ENCODE results near the gene B3GAT1.

DNA sequence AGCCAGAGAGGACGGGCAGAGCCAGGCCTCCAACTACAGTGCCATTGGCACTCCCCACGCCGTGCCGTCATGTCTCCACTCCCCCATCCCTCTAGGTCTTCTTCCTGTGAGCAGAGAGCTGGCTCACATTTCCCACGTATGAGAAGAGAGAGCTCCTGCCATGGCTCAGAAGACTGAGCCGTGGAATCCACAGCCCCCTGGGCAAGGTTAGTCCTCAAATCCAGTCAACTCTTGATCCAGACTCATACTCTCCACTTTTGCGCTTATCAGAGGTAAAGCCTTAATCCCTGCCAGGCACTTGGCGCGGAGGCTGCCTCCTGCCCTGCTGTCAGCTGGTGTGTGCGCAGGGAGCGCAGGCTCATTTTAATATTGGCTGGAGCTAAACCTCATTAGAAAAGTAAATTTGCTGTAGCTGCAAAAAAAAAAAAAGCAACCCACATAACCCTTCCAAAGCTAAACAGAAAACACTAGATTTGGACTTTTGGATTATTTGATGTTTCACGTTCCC, 4.7 kb downstream of the B3GAT1 start:
- TF ChIP-seq, protein P1, sequence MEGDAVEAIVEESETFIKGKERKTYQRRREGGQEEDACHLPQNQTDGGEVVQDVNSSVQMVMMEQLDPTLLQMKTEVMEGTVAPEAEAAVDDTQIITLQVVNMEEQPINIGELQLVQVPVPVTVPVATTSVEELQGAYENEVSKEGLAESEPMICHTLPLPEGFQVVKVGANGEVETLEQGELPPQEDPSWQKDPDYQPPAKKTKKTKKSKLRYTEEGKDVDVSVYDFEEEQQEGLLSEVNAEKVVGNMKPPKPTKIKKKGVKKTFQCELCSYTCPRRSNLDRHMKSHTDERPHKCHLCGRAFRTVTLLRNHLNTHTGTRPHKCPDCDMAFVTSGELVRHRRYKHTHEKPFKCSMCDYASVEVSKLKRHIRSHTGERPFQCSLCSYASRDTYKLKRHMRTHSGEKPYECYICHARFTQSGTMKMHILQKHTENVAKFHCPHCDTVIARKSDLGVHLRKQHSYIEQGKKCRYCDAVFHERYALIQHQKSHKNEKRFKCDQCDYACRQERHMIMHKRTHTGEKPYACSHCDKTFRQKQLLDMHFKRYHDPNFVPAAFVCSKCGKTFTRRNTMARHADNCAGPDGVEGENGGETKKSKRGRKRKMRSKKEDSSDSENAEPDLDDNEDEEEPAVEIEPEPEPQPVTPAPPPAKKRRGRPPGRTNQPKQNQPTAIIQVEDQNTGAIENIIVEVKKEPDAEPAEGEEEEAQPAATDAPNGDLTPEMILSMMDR (IDR thresholded peaks at IDR 0.05), result no peak
- TF ChIP-seq, protein P2, sequence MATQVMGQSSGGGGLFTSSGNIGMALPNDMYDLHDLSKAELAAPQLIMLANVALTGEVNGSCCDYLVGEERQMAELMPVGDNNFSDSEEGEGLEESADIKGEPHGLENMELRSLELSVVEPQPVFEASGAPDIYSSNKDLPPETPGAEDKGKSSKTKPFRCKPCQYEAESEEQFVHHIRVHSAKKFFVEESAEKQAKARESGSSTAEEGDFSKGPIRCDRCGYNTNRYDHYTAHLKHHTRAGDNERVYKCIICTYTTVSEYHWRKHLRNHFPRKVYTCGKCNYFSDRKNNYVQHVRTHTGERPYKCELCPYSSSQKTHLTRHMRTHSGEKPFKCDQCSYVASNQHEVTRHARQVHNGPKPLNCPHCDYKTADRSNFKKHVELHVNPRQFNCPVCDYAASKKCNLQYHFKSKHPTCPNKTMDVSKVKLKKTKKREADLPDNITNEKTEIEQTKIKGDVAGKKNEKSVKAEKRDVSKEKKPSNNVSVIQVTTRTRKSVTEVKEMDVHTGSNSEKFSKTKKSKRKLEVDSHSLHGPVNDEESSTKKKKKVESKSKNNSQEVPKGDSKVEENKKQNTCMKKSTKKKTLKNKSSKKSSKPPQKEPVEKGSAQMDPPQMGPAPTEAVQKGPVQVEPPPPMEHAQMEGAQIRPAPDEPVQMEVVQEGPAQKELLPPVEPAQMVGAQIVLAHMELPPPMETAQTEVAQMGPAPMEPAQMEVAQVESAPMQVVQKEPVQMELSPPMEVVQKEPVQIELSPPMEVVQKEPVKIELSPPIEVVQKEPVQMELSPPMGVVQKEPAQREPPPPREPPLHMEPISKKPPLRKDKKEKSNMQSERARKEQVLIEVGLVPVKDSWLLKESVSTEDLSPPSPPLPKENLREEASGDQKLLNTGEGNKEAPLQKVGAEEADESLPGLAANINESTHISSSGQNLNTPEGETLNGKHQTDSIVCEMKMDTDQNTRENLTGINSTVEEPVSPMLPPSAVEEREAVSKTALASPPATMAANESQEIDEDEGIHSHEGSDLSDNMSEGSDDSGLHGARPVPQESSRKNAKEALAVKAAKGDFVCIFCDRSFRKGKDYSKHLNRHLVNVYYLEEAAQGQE (IDR thresholded peaks at IDR 0.05; ENCODE audit: insufficient read depth in 1 of 2, low read depth in 2 of 2, low read length in 1 of 2), result no peak
- no peak for TF ChIP-seq SIN3A (IDR thresholded peaks at IDR 0.05; ENCODE audit: borderline replicate concordance, insufficient read depth, low read depth, low read length)
- no peak for TF ChIP-seq POLR2AphosphoS5 (IDR thresholded peaks at IDR 0.05; ENCODE audit: low read depth, low read length)
